IPS-18c (cell line): ENCODE data around the gene RIC1.
"Not testable (repeated sequence)": the region's sequence is repeated elsewhere in the genome, so short reads cannot be mapped to it uniquely, and the experiment has no call there.

Experiments used
- H3K4me3 ChIP-seq: 2 replicates; pipeline ENCODE4 v1.7.0; 2013; ENCODE audit warnings: low read depth, mild to moderate bottlenecking, low read length, moderate library complexity; ENCODE audit not compliant: insufficient read depth
- H3K9me3 ChIP-seq: one replicate; pipeline ENCODE4 v1.6.1; 2013; ENCODE audit warnings: mild to moderate bottlenecking, low read length, moderate library complexity; ENCODE audit not compliant: control insufficient read depth, insufficient read depth

Gene RIC1

GRCh38 chr9:5614985-5615384 lies 13.9 kb upstream of the RIC1 start:
- H3K9me3 ChIP-seq: no peaks in the 10 kb centered on the region

GRCh38 chr9:5617749-5618148 lies 11.2 kb upstream of the RIC1 start:
- no peak overlapping the region for H3K4me3 ChIP-seq

More at GRCh38 chr9:5614985-5615384, 13.9 kb upstream of the RIC1 start:
- no peak overlapping the region for H3K4me3 ChIP-seq

GRCh38 chr9:5620494-5620893 lies 8.4 kb upstream of the RIC1 start:
- no peaks in the 10 kb centered on the region for H3K9me3 ChIP-seq
- no peak overlapping the region for H3K4me3 ChIP-seq

More at GRCh38 chr9:5617749-5618148, 11.2 kb upstream of the RIC1 start:
- no peaks in the 10 kb centered on the region for H3K9me3 ChIP-seq

GRCh38 chr9:5621327-5621726 lies 7.6 kb upstream of the RIC1 start:
- H3K4me3 ChIP-seq: no peak overlapping the region
- H3K9me3 ChIP-seq: no peaks in the 10 kb centered on the region

GRCh38 chr9:5622016-5622415 lies 6.9 kb upstream of the RIC1 start:
- Histone ChIP-seq H3K4me3 (no peak overlapping the region), H3K9me3 (no peaks in the 10 kb centered on the region)

- no peak overlapping the region for H3K4me3 ChIP-seq
- H3K9me3 ChIP-seq: no peaks in the 10 kb centered on the region
Measured at GRCh38 chr9:5624655-5625054, 4.3 kb upstream of the RIC1 start.

- H3K9me3 ChIP-seq: no peaks in the 10 kb centered on the region
- H3K4me3 ChIP-seq: no peak overlapping the region
Measured at GRCh38 chr9:5626727-5627634, 1.9 kb upstream of the RIC1 start.

- not testable (repeated sequence) for H3K9me3 ChIP-seq
- H3K4me3 ChIP-seq: peak overlapping the region; percentile 85; the same call in 1 of the 2 replicates
Measured at GRCh38 chr9:5627686-5628085, 1.2 kb upstream of the RIC1 start.

- H3K4me3 ChIP-seq: peak overlapping the region; percentile 85
- no peaks in the 10 kb centered on the region for H3K9me3 ChIP-seq
Measured at GRCh38 chr9:5628183-5628529, 751 bp upstream of the RIC1 start.

GRCh38 chr9:5629312-5630080 lies 589 bp downstream of the RIC1 start:
- H3K4me3 ChIP-seq: peak overlapping the region; percentile 85
- no peaks in the 10 kb centered on the region for H3K9me3 ChIP-seq

GRCh38 chr9:5630081-5630507 lies 1.2 kb downstream of the RIC1 start:
- Histone ChIP-seq H3K4me3 (peak overlapping the region; percentile 85), H3K9me3 (no peaks in the 10 kb centered on the region)

GRCh38 chr9:5631026-5631425 lies 2.1 kb downstream of the RIC1 start:
- H3K4me3 ChIP-seq: no peak overlapping the region
- no peaks in the 10 kb centered on the region for H3K9me3 ChIP-seq

- Histone ChIP-seq H3K4me3 (no peak overlapping the region), H3K9me3 (no peaks in the 10 kb centered on the region)
Measured at GRCh38 chr9:5632540-5632939, 3.6 kb downstream of the RIC1 start.

- Histone ChIP-seq H3K9me3 (no peaks in the 10 kb centered on the region), H3K4me3 (no peak overlapping the region)
Measured at GRCh38 chr9:5633243-5633642, 4.3 kb downstream of the RIC1 start.

- Histone ChIP-seq H3K4me3 (no peak overlapping the region), H3K9me3 (no peaks in the 10 kb centered on the region)
Measured at GRCh38 chr9:5635390-5635789, 6.5 kb downstream of the RIC1 start.

- Histone ChIP-seq H3K4me3 (no peak overlapping the region), H3K9me3 (no peaks in the 10 kb centered on the region)
Measured at GRCh38 chr9:5639816-5640215, 10.9 kb downstream of the RIC1 start.

GRCh38 chr9:5642170-5642569 lies 13.3 kb downstream of the RIC1 start:
- Histone ChIP-seq H3K4me3 (no peak overlapping the region), H3K9me3 (no peaks in the 10 kb centered on the region)

- H3K9me3 ChIP-seq: no peaks in the 10 kb centered on the region
- no peak overlapping the region for H3K4me3 ChIP-seq
Measured at GRCh38 chr9:5643005-5643624, 14.2 kb downstream of the RIC1 start.
